Neural progenitor cell (in vitro differentiated cells): Measurements from ENCODE around the gene LAG3.

Experiments
- CTCF ChIP-seq: fragments of 200-600 bp; sonication (generic); IDR thresholded peaks from 2 replicates; pipeline ENCODE4 v1.5.1; 2017; ENCODE audit warnings: antibody characterized with exemption, mild to moderate bottlenecking
- EZH2 ChIP-seq: fragments of 200-600 bp; sonication (generic); IDR thresholded peaks from 2 replicates; pipeline ENCODE4 v1.6.1; 2017; ENCODE audit warnings: antibody characterized with exemption, mild to moderate bottlenecking, moderate library complexity
- EZH2phosphoT487 ChIP-seq: fragments of 200-600 bp; sonication (generic); IDR thresholded peaks from 2 replicates; pipeline ENCODE4 v1.6.1; 2017; ENCODE audit warnings: antibody characterized with exemption

- no peak for TF ChIP-seq EZH2phosphoT487
- no peak for TF ChIP-seq CTCF
- no peak for TF ChIP-seq EZH2
Observed at GRCh38 chr12:6763380-6763779, 8.9 kb upstream of the LAG3 start.
